ENCODE results near the gene WNK2.
"Not testable (repeated sequence)": the region's sequence is repeated elsewhere in the genome, so short reads cannot be mapped to it uniquely, and the experiment has no call there.

WNK2 gene

DNA sequence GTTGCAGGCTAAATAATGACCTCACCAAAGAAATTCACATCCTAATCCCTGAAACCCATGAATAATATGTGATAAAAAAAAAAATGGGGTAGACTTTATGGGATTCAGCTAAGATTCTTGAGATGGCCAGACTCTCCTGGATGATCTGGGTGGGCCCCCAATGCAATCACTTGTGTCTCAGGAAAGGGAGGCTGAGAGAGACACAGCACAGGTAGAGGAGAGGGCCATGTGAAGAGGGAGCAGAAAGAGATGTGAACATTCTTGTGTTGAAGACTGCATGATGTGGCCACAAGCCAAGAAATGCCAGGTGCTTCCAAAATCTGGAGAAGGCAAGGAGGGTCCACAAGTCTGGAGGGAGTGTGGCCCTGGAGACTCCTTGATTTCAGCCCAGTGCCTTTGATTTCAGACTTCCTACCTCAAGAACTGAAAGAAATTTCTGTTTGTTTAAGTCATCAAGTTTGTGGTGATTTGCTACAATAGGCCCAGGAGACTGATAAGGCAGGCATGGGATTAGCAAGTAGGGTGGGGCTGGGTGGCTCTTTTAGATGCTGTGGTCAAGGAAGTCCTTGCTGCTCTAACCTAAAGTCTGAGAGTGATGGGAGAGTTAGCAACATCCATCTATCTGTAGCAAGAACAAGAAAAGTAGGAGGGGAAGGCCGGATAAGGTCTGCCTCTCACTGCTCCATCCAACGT lies 180.9 kb downstream of the WNK2 start:
- TF ChIP-seq GATA1 (IDR thresholded peaks at IDR 0.05; ENCODE audit: low read depth, low read length) (no peak), POLR2A (IDR thresholded peaks at IDR 0.05; ENCODE audit: low read length) (no peak)
- no peak for DNase-seq

DNA sequence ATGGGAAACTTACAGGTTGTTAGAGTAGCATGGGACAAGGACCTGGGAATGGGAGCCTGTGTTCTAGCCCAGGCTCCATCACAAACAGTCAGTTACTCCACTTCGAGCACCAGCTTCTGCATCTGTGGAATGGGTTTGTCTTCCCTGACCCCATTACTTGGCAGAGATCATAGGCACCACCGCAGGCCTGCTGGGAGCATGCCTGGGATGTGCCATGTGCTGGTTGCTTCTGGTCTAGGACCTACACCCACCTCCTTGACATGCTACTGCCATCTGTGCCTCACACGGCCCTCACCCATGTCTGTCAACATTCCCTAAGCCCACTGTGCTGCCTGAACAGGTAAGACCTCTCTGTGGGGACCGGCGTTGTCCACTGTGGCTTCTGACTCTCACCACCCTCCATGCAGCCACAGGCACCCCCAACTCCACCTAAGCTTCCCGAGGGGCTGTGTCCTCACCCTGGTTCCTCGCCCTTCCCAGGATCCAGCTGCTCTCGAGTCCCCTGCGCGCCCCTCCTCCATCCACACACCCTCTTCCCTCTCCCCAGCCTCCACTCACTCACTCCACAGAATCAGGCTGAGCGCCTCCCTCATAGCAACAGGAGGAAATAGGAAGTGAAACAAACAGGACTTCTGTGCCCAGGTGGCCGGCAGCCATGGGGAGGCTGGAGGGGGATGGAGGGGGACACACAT lies 181.6 kb downstream of the WNK2 start:
- DNase-seq: no peak
- TF ChIP-seq POLR2A (IDR thresholded peaks at IDR 0.05; ENCODE audit: low read length) (no peak), GATA1 (IDR thresholded peaks at IDR 0.05; ENCODE audit: low read depth, low read length) (no peak)

DNA sequence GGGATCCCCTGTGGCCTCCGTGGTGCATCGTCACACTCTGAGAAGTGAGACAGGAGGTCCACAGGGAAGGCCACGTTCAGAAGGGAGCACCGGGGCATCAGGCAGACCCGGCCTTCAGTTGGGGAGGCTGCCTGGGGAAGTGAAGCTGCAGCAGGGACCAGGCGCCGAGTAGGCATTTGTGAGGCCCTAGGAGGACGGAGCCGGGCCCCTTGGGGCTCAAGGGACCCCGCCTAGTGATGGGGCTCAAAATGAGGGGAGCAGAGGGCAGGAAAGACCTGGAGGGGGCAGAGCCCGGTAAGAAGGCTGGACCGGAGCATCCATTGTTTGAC lies 182.1 kb downstream of the WNK2 start:
- no peak for DNase-seq
- no peak for TF ChIP-seq GATA1 (IDR thresholded peaks at IDR 0.05; ENCODE audit: low read depth, low read length)
- TF ChIP-seq POLR2A (IDR thresholded peaks at IDR 0.05; ENCODE audit: low read length): no peak

DNA sequence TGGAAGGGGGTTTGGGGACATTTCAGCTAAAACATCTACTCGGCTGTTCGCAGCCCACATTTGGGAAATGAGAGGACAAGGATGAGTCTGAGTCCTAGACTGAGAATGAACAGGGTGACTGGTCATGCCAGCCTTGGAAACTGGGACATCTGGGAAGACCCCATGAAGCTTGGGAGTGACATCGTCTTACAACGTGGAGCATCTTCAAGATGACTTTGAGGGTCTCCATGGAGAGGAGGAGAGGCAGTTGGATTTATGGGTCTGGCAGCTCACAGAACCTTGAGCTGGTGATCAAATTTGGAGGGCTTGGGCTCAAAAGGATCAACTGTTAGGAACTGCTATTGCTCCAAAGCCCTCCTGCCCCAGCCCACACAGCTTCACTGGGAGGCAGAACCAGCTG lies 182.5 kb downstream of the WNK2 start:
- not testable (repeated sequence) for DNase-seq

DNA sequence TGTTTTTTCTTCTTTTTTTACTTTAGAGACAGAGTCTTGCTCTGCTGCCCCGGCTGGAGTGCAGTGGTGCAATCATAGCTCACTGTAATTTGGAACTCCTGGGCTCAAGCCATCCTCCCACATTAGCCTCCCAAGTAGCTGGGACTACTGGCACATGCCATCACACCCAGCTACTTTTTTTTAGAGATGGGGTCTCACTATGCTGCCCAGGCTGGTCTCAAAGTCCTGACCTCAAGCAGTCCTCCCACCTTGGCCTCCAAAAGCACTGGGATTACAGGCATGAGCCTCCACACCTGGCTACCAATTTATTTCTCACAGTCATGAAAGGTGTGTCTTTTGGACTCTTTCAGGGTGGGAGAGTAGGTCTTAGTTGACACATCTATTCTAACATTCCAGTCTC lies 184.5 kb downstream of the WNK2 start:
- TF ChIP-seq GATA1 (IDR thresholded peaks at IDR 0.05; ENCODE audit: low read depth, low read length) (no peak), POLR2A (IDR thresholded peaks at IDR 0.05; ENCODE audit: low read length) (no peak)
- DNase-seq: no peak

DNA sequence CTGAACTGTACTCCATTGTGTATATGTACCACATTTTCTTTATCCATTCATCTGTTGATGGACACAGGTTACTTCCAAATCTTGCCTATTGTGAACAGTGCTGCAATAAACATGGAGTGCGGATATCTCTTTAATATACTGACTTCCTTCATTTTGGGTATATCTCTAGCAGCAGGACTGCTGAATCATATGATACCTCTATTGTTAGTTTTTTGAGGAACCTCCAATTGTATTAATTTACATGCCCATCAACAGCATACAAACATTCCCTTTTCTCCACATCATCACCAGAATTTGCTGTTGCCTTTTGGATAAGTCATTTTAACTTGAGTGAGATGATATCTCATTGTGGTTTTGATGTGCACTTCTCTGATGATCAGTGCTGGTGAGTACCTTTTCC lies 185.7 kb downstream of the WNK2 start:
- TF ChIP-seq POLR2A (IDR thresholded peaks at IDR 0.05; ENCODE audit: low read length): no peak
- TF ChIP-seq GATA1 (IDR thresholded peaks at IDR 0.05; ENCODE audit: low read depth, low read length): no peak

More for the DNA sequence above, 185.7 kb downstream of the WNK2 start:
- no peak for DNase-seq
